ENCODE data around the gene DAZAP1.
A peak's percentile ranks its signal among the peaks of the same experiment; 100 is the strongest.
"Not testable (repeated sequence)": the region's sequence is repeated elsewhere in the genome, so short reads cannot be mapped to it uniquely, and the experiment has no call there.

DAZAP1 gene

GRCh38 chr19:1409204-1410005 lies 2.0 kb downstream of the DAZAP1 start:
- DNase-seq (ENCODE audit: extremely low read depth in 1 of 2, low read depth in 1 of 2), result no peak

- DNase-seq (ENCODE audit: extremely low read depth in 1 of 2, low read depth in 1 of 2), result peak in 1 of 2 donors; percentile 35
Measured at GRCh38 chr19:1410136-1410786, 2.9 kb downstream of the DAZAP1 start.

GRCh38 chr19:1410789-1411188 lies 3.4 kb downstream of the DAZAP1 start:
- DNase-seq (ENCODE audit: extremely low read depth in 1 of 2, low read depth in 1 of 2), result no peak

GRCh38 chr19:1411255-1412191 lies 4.1 kb downstream of the DAZAP1 start:
- DNase-seq (ENCODE audit: extremely low read depth in 1 of 2, low read depth in 1 of 2), result no peak

- DNase-seq (ENCODE audit: extremely low read depth in 1 of 2, low read depth in 1 of 2), result no peak
Measured at GRCh38 chr19:1412323-1412923, 5.0 kb downstream of the DAZAP1 start.

- no peak for DNase-seq (ENCODE audit: extremely low read depth in 1 of 2, low read depth in 1 of 2)
Measured at GRCh38 chr19:1412995-1413800, 5.8 kb downstream of the DAZAP1 start.

GRCh38 chr19:1416014-1416841 lies 8.8 kb downstream of the DAZAP1 start:
- no peak for DNase-seq (ENCODE audit: extremely low read depth in 1 of 2, low read depth in 1 of 2)

- DNase-seq (ENCODE audit: extremely low read depth in 1 of 2, low read depth in 1 of 2), result no peak
Measured at GRCh38 chr19:1417145-1417544, 9.8 kb downstream of the DAZAP1 start.

GRCh38 chr19:1417681-1418495 lies 10.5 kb downstream of the DAZAP1 start:
- no peak for DNase-seq (ENCODE audit: extremely low read depth in 1 of 2, low read depth in 1 of 2)

- DNase-seq (ENCODE audit: extremely low read depth in 1 of 2, low read depth in 1 of 2), result no peak
Measured at GRCh38 chr19:1418496-1418775, 11.1 kb downstream of the DAZAP1 start.

- DNase-seq (ENCODE audit: extremely low read depth in 1 of 2, low read depth in 1 of 2), result no peak
Measured at GRCh38 chr19:1418951-1419738, 11.8 kb downstream of the DAZAP1 start.

- not testable (repeated sequence) for DNase-seq (ENCODE audit: extremely low read depth in 1 of 2, low read depth in 1 of 2)
Measured at GRCh38 chr19:1420085-1420484, 12.7 kb downstream of the DAZAP1 start.

GRCh38 chr19:1420590-1420989 lies 13.2 kb downstream of the DAZAP1 start:
- no peak for DNase-seq (ENCODE audit: extremely low read depth in 1 of 2, low read depth in 1 of 2)

- no peak for DNase-seq (ENCODE audit: extremely low read depth in 1 of 2, low read depth in 1 of 2)
Measured at GRCh38 chr19:1421218-1421957, 14.0 kb downstream of the DAZAP1 start.

GRCh38 chr19:1421958-1422305 lies 14.5 kb downstream of the DAZAP1 start:
- DNase-seq (ENCODE audit: extremely low read depth in 1 of 2, low read depth in 1 of 2), result no peak

GRCh38 chr19:1422360-1422759 lies 15.0 kb downstream of the DAZAP1 start:
- no peak for DNase-seq (ENCODE audit: extremely low read depth in 1 of 2, low read depth in 1 of 2)

- DNase-seq (ENCODE audit: extremely low read depth in 1 of 2, low read depth in 1 of 2), result no peak
Measured at GRCh38 chr19:1422943-1423342, 15.6 kb downstream of the DAZAP1 start.

Data from stimulated activated CD8-positive, alpha-beta memory T cell treated with anti-CD3 and anti-CD28 coated beads, Interleukin-7, amount 100 ng/mL, for 48 hours (primary cell).